A673 (cell line): Measurements from ENCODE around the gene NKD2. TPM values are rescaled to one million over a fixed set of nuclear protein-coding genes. Genes with fewer than 3 reads are reported as not detected.

Experiments
- BruUV-seq: library from RNA; stranded (reverse); fragments of 400-500 nt; replicated peaks from 2 replicates; lab custom pipeline; 2021; lab: Mats Ljungman, UMichigan
- CTCF ChIA-PET: fragments of 300-600 bp; sonication (Branson Sonifier 250); formaldehyde crosslinking; loops from one replicate; lab custom pipeline; 2022; ENCODE audit warnings: antibody characterized with exemption; lab: Charles Lee
- POLR2A ChIA-PET: fragments of 300-600 bp; sonication (Branson Sonifier 250); formaldehyde crosslinking; loops from one replicate; lab custom pipeline; 2022; ENCODE audit warnings: antibody characterized with exemption; ENCODE audit not compliant: low non-redundant PET; lab: Charles Lee
- DNase-seq: peaks from one replicate; pipeline ENCODE4 v3.0.0-alpha.2; 2015; ENCODE audit warnings: low spot score
- H3K27ac ChIP-seq: fragments of 200-600 bp; sonication (generic); 2 replicates; pipeline ENCODE4 v1.5.1; 2016; ENCODE audit warnings: mixed run types, low read depth, mild to moderate bottlenecking, mixed read lengths, antibody characterized with exemption, low read length; ENCODE audit not compliant: poor library complexity, severe bottlenecking
- H3K27me3 ChIP-seq: fragments of 200-600 bp; sonication (generic); replicated peaks from 2 replicates; pipeline ENCODE4 v1.6.1; 2017; ENCODE audit warnings: mixed run types, low read depth, mild to moderate bottlenecking, mixed read lengths, antibody characterized with exemption, low read length; ENCODE audit not compliant: insufficient read depth, poor library complexity
- H3K36me3 ChIP-seq: fragments of 200-600 bp; sonication (generic); 2 replicates; pipeline ENCODE4 v1.6.1; 2016; ENCODE audit warnings: mixed run types, mild to moderate bottlenecking, mixed read lengths, antibody characterized with exemption, low read length; ENCODE audit not compliant: insufficient read depth, poor library complexity, severe bottlenecking
- H3K4me1 ChIP-seq: fragments of 200-600 bp; sonication (generic); 2 replicates; pipeline ENCODE4 v1.6.1; 2017; ENCODE audit warnings: mixed run types, mild to moderate bottlenecking, mixed read lengths, antibody characterized with exemption, low read length; ENCODE audit not compliant: insufficient read depth, poor library complexity, severe bottlenecking
- H3K4me3 ChIP-seq: fragments of 200-600 bp; sonication (generic); 2 replicates; pipeline ENCODE4 v1.5.1; 2016; ENCODE audit warnings: low read depth, mixed run types, mild to moderate bottlenecking, mixed read lengths, low read length; ENCODE audit not compliant: poor library complexity, severe bottlenecking
- H3K9me3 ChIP-seq: fragments of 200-600 bp; sonication (generic); 2 replicates; pipeline ENCODE4 v1.6.1; 2016; ENCODE audit warnings: mixed run types, low read depth, mild to moderate bottlenecking, mixed read lengths, antibody characterized with exemption, low read length; ENCODE audit not compliant: poor library complexity, severe bottlenecking
- CTCF ChIP-seq: fragments of 300-800, 200-600 bp; sonication (generic); conservative IDR thresholded peaks from 2 replicates; pipeline ENCODE4 v1.5.1; 2017; ENCODE audit warnings: low read depth, mild to moderate bottlenecking, antibody characterized with exemption, low read length, moderate library complexity, mixed read lengths
- EZH2 ChIP-seq: fragments of 200-600 bp; sonication (generic); IDR thresholded peaks from 2 replicates; pipeline ENCODE4 v1.6.1; 2017; ENCODE audit warnings: borderline replicate concordance, low read depth, mild to moderate bottlenecking, mixed read lengths, antibody characterized with exemption, low read length; ENCODE audit not compliant: poor library complexity, severe bottlenecking
- intact Hi-C: fragments of 100-400 bp; cut with micrococcal nuclease; formaldehyde crosslinking; loops from one replicate; pipeline ENCODE4 v1.10.0; 2022; ENCODE audit not compliant: unreplicated experiment
- total RNA-seq: library from RNA; stranded (reverse); gene quantifications from 2 replicates; pipeline ENCODE4 v1.2.3, GENCODE V29; 2021

The NKD2 gene
- total RNA-seq, 1 experiment from 2014 or later = 23.5 TPM

GRCh38 chr5:1044117-1044516 lies 35.5 kb downstream of the NKD2 start:
- Histone ChIP-seq H3K9me3 (peaks cover 6% of the 10 kb centered on the region), H3K4me3 (no peak overlapping the region), H3K27ac (no peak overlapping the region), H3K4me1 (peaks cover 1% of the 10 kb centered on the region), H3K36me3 (no peaks in the 10 kb centered on the region), H3K27me3 (no peaks in the 10 kb centered on the region)
- ChIA-PET POLR2A (no interaction called here), CTCF (no interaction called here)
- no TSS peak for BruUV-seq
- intact Hi-C loops = no loop called here
- no peak for DNase-seq
- TF ChIP-seq EZH2 (no peak), CTCF (no peak)

GRCh38 chr5:1045960-1046560 lies 37.5 kb downstream of the NKD2 start:
- DNase-seq = no peak
- intact Hi-C loops = no loop called here
- no peaks in the 10 kb centered on the region for H3K9me3 ChIP-seq
- ChIA-PET POLR2A (no interaction called here), CTCF (no interaction called here)
- H3K36me3 ChIP-seq = no peaks in the 10 kb centered on the region
- H3K27ac ChIP-seq = no peak overlapping the region
- no peak overlapping the region for H3K4me3 ChIP-seq
- no TSS peak for BruUV-seq
- no peaks in the 10 kb centered on the region for H3K27me3 ChIP-seq
- H3K4me1 ChIP-seq = no peaks in the 10 kb centered on the region
- TF ChIP-seq EZH2 (no peak), CTCF (no peak)

GRCh38 chr5:1047332-1047965 lies 38.8 kb downstream of the NKD2 start:
- Histone ChIP-seq H3K27ac (no peak overlapping the region), H3K36me3 (no peaks in the 10 kb centered on the region), H3K9me3 (no peaks in the 10 kb centered on the region), H3K27me3 (no peaks in the 10 kb centered on the region), H3K4me3 (no peak overlapping the region), H3K4me1 (no peaks in the 10 kb centered on the region)
- ChIA-PET CTCF (no interaction called here), POLR2A (no interaction called here)
- BruUV-seq = TSS peak; percentile 27
- intact Hi-C loops = no loop called here
- TF ChIP-seq CTCF (no peak), EZH2 (no peak)
- no peak for DNase-seq
